ENCODE results near the gene COL23A1. TPM values are rescaled to one million over a fixed set of nuclear protein-coding genes. Genes with fewer than 3 reads are reported as not detected.

The COL23A1 gene
- under 1 TPM; 0.14 to 0.20 TPM for total RNA-seq

DNA sequence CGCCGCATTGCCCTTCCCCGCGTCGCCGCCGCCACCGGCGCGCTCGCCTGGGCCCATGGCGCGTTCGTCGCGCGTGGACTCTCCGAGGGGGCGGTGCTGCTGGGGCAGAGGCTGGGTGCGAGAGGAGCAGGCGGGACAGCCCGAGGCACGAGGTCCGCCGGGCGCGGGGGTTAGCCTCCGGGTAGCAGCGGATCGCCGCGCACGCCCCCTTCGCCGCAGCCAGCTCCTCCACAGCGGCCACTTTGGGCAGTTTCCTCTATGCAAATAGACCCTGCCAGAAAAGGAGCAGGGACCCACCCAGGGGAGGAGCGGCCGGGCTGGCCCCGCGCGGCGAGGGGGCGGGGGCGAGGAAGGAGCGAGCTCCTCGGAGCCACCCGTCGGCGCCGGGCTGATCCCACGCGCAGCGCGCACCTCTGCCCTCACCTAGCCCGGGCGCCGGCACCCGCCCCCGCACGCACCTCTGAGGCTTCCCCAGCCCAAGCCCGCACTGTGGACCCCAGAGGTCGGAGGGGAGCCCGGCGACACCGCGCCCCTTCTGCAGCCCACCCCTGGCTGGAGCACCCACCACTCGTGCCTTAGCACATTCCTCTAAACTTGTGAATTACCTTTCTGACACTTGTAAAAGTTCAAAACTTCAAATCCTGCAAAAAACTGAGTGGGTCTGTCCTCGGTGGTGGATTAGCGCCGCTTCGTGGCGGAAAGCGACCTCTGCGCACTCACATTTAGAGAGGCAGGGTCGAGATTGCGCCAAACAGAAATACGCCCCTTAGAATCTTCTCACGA is at the start of gene COL23A1:
Gene COL23A1, minus strand, starts transcription at position 253 of the 783 bp plus-strand sequence.
- DNase-seq (ENCODE audit: low spot score in 2 of 2) (peak in 1 of 2 donors; percentile 40), ATAC-seq (peak; percentile 64 to 66)
- H3K36me3 Mint-ChIP-seq: peaks cover 23 to 26% of the 10 kb centered on the region in 2 donors
- H3K27ac Mint-ChIP-seq: no peak within 1 kb of the TSS
- peaks cover 12 to 18% of the 10 kb centered on the region in 2 donors for H3K9me3 Mint-ChIP-seq

DNA sequence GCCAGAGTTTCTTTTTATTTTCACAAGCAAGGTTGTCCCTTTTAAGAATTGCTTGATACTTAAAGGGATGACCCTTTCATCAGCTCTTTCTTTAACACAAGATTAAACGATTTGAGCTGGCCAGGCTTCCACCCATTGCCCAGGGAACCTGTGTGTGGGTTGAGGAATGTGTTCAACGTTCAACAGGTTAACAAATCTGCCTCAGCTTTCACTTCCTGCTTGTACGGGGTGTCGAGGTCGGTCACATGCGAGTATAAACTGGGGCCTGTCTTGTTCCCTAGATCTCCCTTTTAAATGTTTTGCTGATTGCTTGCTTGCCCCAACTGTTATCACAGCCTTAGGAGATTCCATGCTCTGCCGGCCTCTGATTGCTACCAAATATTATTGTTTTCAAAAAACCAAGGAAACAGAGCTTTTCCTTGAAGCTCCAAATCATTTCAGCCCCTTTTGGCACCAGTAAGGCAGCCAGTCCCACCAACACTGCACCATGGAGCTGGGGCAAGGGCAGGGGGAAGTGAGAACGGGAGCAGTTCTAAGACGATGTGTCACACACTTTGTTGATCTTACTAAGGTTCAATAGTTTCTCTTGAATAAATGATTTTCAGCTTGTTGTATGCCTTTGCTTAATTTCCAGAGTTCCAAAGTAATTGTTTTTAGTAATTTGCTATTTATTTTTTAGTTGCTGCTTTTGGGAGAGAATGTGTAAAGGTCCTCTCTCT is 47.3 kb upstream of the COL23A1 start:
- Mint-ChIP-seq H3K36me3 (no peaks in the 10 kb centered on the region), H3K27ac (no peak overlapping the region), H3K9me3 (no peaks in the 10 kb centered on the region)
- ATAC-seq (no peak), DNase-seq (ENCODE audit: low spot score in 2 of 2) (no peak)

DNA sequence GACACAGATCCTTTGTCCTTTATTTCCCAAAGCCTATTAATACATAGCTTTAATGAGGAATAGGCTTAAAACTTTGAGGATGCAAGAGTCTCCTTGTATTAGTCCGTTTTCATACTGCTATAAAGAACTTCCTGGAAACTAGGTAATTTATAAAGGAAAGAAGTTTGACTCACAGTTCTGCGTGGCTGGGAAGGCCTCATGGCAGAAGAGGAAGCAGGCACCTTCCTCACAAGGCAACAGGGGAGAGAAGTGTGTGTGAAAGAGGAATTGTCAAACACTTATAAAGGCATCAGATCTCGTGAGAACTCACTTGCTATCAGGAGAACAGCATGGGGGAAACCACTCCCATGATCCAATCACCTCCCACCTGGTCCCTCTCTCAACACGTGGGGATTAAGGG is 42.1 kb upstream of the COL23A1 start:
- DNase-seq (ENCODE audit: low spot score in 2 of 2): no peak
- no peaks in the 10 kb centered on the region for H3K9me3 Mint-ChIP-seq
- H3K36me3 Mint-ChIP-seq: peaks cover 0 to 11% of the 10 kb centered on the region in 2 donors
- ATAC-seq: no peak
- H3K27ac Mint-ChIP-seq: no peak overlapping the region

DNA sequence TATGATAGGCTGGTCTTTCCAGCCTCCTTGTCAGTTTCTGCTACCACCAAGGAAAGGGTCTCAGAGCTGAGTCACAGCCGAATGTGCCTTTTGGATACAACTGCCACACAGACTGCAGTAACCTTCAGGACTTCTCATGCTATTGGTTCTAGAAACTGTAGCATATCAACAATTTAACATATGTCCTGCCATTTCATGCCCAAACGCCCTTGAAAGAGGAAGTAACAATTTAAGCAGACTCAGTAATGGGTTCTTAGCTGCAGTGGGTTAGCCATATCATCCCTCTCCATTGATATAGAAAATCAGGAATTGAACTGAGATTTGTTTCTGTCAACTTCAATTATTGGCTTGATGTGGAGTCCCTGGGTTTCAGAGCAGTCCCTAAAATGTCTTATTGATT is 40.8 kb upstream of the COL23A1 start:
- Mint-ChIP-seq H3K27ac (no peak overlapping the region), H3K9me3 (no peaks in the 10 kb centered on the region), H3K36me3 (peaks cover 12 to 15% of the 10 kb centered on the region in 2 donors)
- DNase-seq (ENCODE audit: low spot score in 2 of 2): no peak
- no peak for ATAC-seq

DNA sequence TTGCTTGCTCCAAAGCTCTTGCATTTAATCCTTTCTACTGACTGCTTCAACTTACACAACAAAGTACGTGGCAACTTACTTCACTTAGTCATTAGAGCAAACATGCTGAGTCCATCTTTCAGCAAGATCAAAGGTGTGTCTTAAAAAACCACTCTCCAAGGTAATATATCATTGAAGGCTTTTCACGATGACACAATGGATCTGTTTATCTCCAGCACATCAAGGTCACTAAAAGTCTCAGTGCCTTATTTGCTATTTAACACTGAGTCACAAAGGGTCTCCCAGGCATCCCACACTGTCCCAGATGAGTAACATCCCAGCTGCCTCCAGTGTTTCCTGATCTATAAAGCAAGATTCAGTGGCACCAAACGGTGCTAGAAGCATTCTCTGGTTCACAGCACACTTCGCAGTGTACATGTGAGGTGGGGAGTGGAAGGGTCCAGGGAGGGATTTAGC is 40.3 kb upstream of the COL23A1 start:
- Mint-ChIP-seq H3K36me3 (peaks cover 17 to 20% of the 10 kb centered on the region in 2 donors), H3K27ac (no peak overlapping the region), H3K9me3 (no peaks in the 10 kb centered on the region)
- no peak for ATAC-seq
- no peak for DNase-seq (ENCODE audit: low spot score in 2 of 2)

DNA sequence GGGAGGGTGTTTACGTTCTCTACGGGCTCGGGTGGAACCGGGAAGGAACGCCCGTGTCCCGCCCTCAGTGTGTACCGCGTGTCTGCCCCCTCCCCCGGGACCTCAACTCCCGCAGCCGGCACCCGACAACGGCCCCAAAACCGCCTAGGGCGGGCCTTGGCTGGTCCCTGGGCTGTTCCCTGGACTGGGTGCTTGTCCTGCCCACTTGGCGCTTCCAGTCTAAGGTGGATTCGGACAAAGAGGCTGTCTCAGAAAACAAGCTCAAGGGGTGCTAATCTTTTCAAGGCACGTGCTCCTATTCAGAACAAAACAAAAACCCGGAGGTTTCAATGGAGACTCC is 37.0 kb upstream of the COL23A1 start:
- ATAC-seq: no peak
- peaks cover 26 to 29% of the 10 kb centered on the region in 2 donors for H3K36me3 Mint-ChIP-seq
- H3K9me3 Mint-ChIP-seq: no peaks in the 10 kb centered on the region
- no peak for DNase-seq (ENCODE audit: low spot score in 2 of 2)
- H3K27ac Mint-ChIP-seq: peak overlapping the region in 1 of 2 donors; percentile 96

DNA sequence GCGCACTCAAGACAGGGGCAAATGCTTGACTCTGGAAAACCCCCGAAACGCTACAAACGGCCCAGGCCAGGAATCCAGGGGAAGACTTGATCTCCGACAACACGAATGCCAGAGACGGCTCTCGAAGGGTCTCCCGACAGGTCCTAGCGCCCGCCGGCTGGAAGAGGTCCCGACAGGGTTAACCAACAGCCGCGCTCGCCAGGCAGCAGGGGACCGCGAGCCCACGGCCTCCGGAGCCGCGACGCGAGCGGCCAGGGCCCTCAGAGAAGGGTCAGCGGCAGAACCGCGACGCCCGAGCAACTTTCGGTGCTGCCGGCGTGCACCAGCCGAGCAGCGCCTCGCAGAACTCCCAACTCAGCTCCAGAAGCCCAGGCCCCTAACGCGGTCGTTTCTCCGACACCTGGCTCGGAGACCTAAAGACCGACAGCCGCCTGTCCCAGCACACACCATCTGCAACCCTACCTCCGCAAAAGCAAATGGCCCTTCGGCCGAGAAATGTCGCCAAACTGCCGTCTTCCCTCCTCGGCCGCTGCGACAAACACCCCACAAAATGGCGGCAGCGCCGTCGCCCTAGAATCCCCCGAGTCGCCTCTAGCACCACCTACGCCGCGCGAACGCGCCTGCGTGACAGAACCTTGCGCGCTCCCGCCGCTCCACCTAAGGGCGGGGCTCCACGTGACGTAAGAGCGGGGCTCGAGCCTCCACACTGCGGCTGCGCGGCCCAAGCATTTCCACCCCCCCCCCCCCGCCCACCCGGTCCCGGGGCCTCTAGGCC is 36.5 kb upstream of the COL23A1 start, which contains the start of gene CLK4:
Gene CLK4, minus strand, starts transcription at position 567 of the 775 bp plus-strand sequence. CDS start 3,634 bp downstream, outside the sequence.
- H3K9me3 Mint-ChIP-seq: no peaks in the 10 kb centered on the region
- peaks cover 26 to 32% of the 10 kb centered on the region in 2 donors for H3K36me3 Mint-ChIP-seq
- H3K27ac Mint-ChIP-seq: peak within 1 kb of the TSS; percentile 96 to 98
- DNase-seq (ENCODE audit: low spot score in 2 of 2) (peak; percentile 96 to 97), ATAC-seq (peak; percentile 88)

DNA sequence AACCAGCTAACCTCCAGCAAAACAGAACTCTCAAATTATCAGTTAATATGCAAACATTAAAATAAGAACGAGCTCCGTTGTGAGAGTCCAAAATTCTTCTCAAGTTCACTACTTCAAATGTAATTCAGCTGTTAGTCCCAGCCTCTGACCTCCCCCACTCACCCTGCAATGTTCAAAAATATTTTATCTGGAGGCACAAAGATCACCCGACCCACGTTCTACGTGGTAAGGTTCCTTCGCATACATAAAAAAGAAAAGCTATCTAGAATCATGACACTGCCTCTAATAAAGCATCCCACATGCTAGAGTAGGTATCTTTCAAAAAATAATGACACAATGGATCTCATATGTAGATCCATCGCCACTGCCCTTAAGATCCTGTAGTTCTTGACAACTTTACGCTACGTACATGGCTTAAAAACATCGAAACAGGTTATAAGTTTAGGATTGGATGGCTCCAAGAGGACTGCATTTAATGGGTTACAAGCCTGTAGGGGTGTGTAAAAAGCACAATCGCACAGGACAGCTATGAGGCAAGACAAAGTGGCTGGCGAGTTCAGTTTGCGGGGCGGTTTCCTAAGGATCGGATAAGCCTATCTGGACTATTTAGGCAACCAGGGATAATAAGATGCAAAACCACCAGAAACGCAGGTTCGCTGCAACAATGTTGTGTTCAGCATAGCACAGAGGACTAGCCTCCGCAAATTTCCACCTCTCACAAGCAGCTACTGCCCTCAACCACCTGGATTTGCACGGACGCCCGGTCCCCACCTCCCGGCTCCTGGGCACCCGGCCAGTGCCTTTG is 35.7 kb upstream of the COL23A1 start:
- no peak for DNase-seq (ENCODE audit: low spot score in 2 of 2)
- Mint-ChIP-seq H3K9me3 (no peaks in the 10 kb centered on the region), H3K36me3 (peaks cover 26 to 33% of the 10 kb centered on the region in 2 donors), H3K27ac (peak overlapping the region; percentile 73 to 96)
- peak; percentile 48 to 49 for ATAC-seq

DNA sequence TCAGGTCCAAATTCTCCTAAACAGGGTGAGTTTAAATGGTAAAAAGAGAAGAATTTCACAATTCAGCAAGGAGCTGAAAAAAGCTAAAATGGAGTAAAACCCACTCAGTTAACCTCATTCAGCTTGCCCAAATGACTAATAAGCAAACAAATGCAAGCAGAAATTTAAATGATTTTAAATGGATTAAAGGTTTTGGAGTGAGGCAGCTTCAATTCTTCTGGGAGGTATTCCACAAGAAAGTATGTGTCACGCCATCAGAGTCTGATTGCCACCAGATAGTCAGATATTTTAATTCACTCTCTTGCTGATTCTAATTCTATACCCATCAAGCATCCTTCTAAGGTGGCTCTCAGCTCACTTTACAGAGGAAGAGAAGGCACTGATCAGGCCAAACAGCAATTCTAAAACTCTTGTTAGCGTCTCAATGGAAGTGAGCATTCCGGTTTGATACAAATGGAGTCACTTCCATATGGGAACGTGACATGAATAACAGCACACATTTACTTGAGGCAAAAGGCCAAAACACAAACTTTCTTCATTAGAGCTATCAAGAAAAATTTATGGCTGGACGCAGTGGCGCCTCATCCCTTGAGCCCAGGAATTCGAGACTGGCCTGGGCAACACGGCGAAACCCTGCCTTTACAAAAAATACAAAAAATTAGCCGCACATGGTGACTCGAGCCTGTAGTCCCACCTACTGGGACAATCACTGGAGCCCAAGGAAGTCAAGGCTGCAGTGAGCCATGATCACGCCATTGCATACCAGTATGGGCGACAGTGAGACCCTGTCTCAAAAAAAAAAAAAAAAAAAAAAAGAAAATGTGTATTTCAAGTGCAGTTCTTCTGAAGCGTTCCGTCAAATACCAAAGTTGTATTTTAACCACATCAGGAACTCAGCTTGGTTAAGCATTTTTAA is 34.7 kb upstream of the COL23A1 start:
- no peak for ATAC-seq
- H3K9me3 Mint-ChIP-seq: no peaks in the 10 kb centered on the region
- H3K36me3 Mint-ChIP-seq: peaks cover 31 to 43% of the 10 kb centered on the region in 2 donors

DNA sequence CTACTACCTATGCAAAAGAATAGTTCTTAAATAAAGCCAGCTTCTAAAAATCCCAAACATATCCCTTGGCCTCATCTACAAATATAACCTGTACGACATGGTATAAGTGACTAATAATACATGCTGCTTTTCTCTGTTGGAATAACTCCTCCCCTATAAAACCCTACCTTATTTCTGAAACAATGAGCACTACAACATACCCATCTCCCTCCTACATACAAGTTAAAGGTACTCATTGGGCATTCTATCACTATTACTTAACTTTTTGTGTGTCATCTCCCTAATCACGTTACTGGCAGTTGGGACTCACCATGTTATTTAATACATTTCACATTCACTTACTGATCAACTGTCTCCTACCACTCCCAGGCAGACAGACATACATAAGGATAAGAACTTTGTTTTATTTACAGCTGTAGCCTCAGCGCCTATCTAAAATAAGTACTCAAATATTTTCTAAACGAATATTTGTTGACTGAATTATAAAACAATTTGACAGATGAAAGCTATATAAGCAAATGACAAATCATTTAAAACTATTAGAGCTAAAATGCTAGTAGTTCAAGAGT is 32.6 kb upstream of the COL23A1 start:
- ATAC-seq: no peak
- no peak overlapping the region for H3K27ac Mint-ChIP-seq
- no peaks in the 10 kb centered on the region for H3K9me3 Mint-ChIP-seq
- H3K36me3 Mint-ChIP-seq: peaks cover 38 to 43% of the 10 kb centered on the region in 2 donors
- no peak for DNase-seq (ENCODE audit: low spot score in 2 of 2)

More for the DNA sequence above, 34.7 kb upstream of the COL23A1 start:
- peak overlapping the region; percentile 73 to 96 for H3K27ac Mint-ChIP-seq
- DNase-seq (ENCODE audit: low spot score in 2 of 2): no peak

DNA sequence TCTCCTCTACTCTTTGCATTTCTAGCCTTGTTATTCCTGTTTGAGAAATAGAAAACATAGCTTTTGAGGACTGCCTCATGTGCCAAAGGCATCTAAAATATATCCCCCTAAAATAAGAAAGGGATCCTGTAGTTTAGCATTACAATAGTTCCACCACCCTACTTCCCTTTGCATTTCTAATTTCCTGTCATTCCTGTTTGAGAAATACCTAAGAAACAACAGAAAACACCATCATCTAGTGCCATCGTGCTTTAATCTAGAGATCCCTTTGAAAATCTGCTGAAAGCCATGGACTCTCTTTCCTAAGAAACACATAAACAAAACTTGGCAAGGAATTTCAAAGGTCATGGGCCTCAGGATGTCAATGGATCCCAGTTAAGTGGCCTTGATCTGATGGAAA is 29.2 kb upstream of the COL23A1 start:
- Mint-ChIP-seq H3K27ac (peak overlapping the region in 1 of 2 donors; percentile 7), H3K36me3 (peaks cover 18 to 39% of the 10 kb centered on the region in 2 donors), H3K9me3 (no peaks in the 10 kb centered on the region)
- ATAC-seq (no peak), DNase-seq (ENCODE audit: low spot score in 2 of 2) (no peak)

DNA sequence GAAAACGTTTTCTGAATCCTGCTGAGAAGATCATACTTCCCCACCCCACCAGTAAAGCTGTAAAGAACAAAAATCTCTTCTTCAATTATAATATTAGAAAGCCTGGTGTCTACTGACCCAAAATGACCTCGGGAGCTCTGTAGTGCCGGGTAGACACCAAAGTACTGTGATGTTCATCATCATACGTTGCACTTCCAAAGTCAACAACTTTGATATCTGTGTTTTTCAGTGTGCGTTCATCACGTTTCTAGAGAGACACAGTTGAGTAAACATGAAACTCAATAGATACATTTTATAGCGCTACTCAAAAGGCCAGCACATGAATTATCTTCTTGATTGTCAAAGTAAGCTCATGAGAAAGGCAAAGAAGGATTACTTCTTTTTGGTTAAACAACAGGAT is 22.1 kb upstream of the COL23A1 start:
- Mint-ChIP-seq H3K9me3 (no peaks in the 10 kb centered on the region), H3K27ac (peak overlapping the region; percentile 53 to 73), H3K36me3 (peaks cover 25 to 46% of the 10 kb centered on the region in 2 donors)
- DNase-seq (ENCODE audit: low spot score in 2 of 2): no peak
- no peak for ATAC-seq

DNA sequence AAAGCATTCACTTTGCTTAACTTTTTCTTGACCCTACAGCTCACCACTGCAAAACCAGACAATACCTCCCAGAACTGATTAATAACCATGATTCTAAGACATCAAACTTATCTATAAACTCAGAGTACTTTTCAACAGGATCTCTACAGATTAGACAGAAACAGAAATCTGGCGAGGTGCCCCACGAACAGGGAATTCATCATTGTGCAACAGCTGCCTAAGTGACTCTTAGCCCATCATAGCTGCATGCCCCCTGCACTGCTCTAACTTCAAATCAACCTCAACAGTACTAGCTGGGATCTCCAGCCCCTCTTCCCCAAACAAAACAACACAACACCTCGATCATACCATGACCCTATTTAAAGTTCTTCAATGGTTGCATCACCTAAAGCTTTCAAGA is 16.1 kb upstream of the COL23A1 start:
- no peak for DNase-seq (ENCODE audit: low spot score in 2 of 2)
- ATAC-seq: no peak
- Mint-ChIP-seq H3K36me3 (peaks cover 8 to 42% of the 10 kb centered on the region in 2 donors), H3K27ac (no peak overlapping the region), H3K9me3 (no peaks in the 10 kb centered on the region)

DNA sequence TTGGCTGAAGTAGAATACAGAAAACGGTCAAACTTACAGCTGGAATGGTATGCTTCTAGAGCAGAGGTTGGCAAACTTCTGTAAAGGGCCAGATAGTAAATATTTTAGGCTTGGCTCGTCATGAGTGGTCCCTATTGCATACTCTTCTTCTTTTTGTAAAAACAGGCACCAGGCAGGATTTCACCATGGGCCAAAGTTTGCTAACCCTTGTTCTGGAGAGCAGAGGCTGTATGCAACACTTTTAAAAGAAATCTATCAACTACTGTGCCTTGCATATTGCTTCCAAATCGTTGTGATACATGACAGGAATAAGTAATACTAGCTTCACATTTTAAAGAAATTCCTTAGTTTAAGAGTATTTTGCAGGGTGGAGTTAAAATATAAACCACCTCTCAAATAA is 15.6 kb upstream of the COL23A1 start:
- Mint-ChIP-seq H3K36me3 (peaks cover 5 to 40% of the 10 kb centered on the region in 2 donors), H3K27ac (no peak overlapping the region)
- no peak for DNase-seq (ENCODE audit: low spot score in 2 of 2)

DNA sequence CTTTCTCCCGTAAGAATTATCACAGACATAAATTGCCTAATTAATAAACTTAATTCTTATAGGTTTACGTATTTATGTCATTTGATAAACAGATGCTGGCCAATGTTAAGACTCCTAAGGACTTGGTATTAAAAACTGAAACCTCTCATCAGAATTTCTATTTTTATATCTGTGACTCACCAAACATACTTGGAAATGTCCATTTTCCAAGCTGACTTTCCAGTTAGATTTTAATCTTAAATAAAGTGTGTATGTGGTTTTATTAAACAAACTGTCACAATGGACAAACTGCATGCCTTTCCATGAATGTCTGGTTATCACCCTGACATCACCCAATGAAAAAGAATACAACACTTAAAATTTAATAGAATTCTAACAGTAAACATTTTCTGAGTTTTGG is 12.6 kb upstream of the COL23A1 start:
- Mint-ChIP-seq H3K36me3 (peaks cover 2 to 47% of the 10 kb centered on the region in 2 donors), H3K27ac (no peak overlapping the region), H3K9me3 (peaks cover 0 to 6% of the 10 kb centered on the region in 2 donors)
- DNase-seq (ENCODE audit: low spot score in 2 of 2) (no peak), ATAC-seq (no peak)

More for the DNA sequence above, 15.6 kb upstream of the COL23A1 start:
- ATAC-seq: no peak
- H3K9me3 Mint-ChIP-seq: no peaks in the 10 kb centered on the region

Measured in activated naive CD4-positive, alpha-beta T cell treated with anti-CD3 and anti-CD28 coated beads, Interleukin-2, amount 50 U/mL, for 72 hours (primary cell).